DMS153 (cell line): Measurements from ENCODE around the gene NAE1.
"Not testable (repeated sequence)": the region's sequence is repeated elsewhere in the genome, so short reads cannot be mapped to it uniquely, and the experiment has no call there.

Experiments
- DNase-seq: peaks from one replicate; lab custom pipeline; 2025; lab: John Stamatoyannopoulos, UW

NAE1 gene

DNA sequence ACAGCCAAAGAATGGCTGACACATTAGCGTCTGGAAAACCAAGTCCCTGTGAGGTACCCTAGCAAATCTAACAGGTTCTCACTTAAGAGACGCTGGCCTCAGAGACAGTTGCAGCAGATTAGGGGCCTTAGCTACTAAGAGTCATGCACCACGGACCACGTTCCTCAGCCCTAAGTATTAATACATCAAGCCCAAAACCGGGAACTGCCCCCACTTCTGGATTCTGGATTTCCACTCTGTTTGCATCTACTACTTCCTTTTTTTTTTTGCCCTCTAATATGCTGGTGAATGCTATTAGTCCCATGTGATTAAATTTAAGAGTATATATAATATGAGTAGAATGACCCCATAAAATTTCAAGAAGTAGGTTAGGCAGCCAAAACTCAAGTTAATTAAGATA is 28.6 kb downstream of the NAE1 start:
- no peak for DNase-seq

DNA sequence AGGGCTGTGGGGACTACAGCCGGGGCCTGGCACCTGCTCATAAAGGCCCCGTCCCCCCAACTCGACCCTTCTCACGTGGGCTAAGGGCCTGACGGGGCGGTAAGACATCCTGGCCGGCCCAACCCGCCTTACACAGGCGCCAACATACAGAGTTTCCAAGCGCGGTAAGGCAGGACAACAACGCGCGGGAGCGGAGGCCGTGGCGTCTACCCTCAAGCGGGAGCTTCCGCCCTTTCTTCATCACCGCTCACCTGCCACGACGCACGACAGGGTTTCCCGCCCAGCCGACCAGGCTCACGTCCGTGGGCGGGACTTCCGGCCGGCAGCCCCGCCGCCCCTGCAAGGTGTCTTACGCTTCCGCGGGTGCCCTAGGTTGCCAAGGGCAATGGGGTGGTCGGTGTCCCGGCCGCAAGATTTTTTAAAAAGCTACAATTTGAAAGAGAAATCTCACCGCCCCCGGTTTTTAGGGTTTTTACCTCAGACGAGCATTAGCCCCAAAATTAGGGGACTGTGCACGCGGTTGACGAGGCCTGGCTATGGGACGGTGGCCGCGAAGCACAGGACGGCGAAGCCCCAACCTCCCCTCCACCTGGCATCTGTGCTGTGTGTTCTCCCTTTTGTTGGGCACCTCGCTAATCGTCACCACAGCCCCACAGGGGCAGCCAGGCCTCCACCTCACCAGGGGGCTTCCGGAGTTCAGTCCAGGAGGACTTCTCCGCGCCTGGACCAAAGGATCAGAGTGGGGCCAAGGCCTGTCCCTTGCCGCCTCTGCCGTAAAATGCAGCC is 29.3 kb downstream of the NAE1 start, which contains the start of gene TERB1:
Gene TERB1, minus strand, starts transcription at position 265 of the 786 bp plus-strand sequence. CDS start 4,786 bp downstream, outside the sequence.
- no peak for DNase-seq

DNA sequence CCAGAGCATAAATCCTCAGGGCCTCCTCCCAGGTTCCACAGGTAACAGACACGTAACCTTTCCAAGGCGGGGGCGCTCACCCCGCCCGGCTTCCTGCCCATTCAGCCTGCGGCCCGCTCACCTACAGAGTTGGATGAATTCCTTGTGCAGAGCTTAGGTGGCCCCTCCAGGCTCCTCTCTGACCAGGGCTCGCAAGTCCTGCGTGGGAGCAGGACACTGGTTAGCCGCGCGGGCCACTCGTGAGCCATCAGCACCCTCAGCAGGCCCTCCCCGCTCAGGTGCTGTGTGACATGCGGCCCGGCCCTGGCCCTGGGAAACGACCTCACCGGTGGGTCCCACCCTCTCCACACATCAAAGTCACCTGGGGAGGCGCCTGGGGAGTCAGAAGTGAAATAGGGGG is 29.9 kb downstream of the NAE1 start:
- DNase-seq: no peak

DNA sequence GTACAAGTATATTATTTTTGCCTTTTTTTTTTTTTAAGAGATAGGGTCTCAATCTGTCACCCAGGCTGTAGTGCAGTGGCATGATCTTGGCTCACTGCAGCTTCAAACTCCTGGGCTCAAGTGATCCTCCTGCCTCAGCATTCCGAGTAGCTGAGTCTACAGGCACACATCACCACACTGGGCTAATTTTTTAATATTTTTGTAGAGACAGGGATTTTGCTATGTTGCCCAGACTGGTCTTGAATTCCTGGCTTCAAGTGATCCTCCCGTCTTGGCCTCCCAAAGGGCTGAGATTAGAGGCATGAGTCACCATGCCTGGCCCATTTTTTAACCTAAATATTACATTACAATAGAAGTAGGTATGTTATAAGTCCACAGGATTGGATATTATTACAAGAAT is 32.6 kb downstream of the NAE1 start:
- DNase-seq: no peak

- not testable (repeated sequence) for DNase-seq
Observed at GRCh38 chr16:66793984-66794383, 36.8 kb downstream of the NAE1 start.

DNA sequence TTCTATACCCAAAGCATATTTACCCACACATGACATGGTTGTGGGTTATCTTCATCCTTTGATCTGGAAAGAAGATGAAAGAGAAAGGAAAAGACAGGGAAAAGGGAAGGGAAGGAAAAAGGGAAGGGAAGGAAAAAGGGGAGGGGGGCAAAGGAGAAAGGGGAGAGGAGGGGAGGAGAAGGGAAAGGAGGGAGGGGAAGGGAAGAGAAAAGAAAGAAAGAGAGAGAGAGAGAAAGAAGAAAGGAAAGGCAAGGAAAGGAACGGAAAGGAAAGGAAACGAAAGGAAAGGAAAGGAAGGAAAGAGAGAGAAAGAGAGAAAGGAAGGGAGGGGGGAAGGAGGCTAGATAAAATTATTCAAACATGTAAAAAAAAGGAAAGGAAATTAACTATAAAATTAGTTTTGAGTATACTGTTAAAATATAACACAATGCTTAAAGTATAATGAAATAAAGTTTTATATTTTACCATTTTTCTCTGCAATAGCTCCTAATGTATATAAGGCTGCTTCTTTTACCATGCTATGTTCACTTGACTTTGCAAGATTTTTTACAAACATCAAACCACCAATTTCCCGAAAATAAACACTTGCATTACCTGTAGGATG is 40.5 kb downstream of the NAE1 start:
- DNase-seq: no peak

- no peak for DNase-seq
Observed at GRCh38 chr16:66787427-66787826, 43.3 kb downstream of the NAE1 start.

- no peak for DNase-seq
Observed at GRCh38 chr16:66786551-66786950, 44.2 kb downstream of the NAE1 start.

GRCh38 chr16:66776457-66776856 is 54.3 kb downstream of the NAE1 start:
- DNase-seq: no peak

GRCh38 chr16:66774981-66775380 is 55.8 kb downstream of the NAE1 start:
- no peak for DNase-seq

GRCh38 chr16:66758086-66758485 is 72.7 kb downstream of the NAE1 start:
- no peak for DNase-seq

- no peak for DNase-seq
Observed at GRCh38 chr16:66754819-66755218, 76.0 kb downstream of the NAE1 start.

DNA sequence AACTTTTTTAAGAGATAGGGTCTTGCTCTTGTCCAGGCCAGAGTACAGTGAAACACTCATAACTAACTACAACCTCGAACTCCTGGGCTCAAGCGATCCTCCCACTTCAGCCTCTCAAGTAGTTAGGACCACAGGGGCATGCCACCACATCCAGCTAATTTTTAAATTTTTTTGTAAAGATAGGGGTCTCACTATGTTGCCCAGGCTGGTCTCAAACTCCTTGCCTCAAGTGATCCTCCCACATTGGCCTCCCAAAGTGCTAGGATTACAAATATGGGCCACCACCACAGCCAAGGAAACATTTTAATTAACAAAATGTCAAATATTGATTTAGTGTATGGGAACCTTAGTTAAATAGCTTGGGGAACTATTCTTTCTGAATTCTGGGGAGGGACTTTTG is 76.6 kb downstream of the NAE1 start:
- no peak for DNase-seq

GRCh38 chr16:66752958-66753357 is 77.8 kb downstream of the NAE1 start:
- DNase-seq: no peak
